ENCODE data around the gene TNNC2.

- TF ChIP-seq CTCF (conservative IDR thresholded peaks at IDR 0.05; ENCODE audit: low read depth in 2 of 2) (peak in 1 of 2 experiments; percentile 45; a peak in 2 of 4 replicates), POLR2AphosphoS5 (IDR thresholded peaks at IDR 0.05; ENCODE audit: low read depth) (no peak), EZH2phosphoT487 (IDR thresholded peaks at IDR 0.05; ENCODE audit: unreplicated experiment) (no peak), EZH2 (IDR thresholded peaks at IDR 0.05; ENCODE audit: low read depth, unreplicated experiment) (no peak), REST (IDR thresholded peaks at IDR 0.05; ENCODE audit: unreplicated experiment) (no peak), ZNF114 (CRISPR knock-in tag; IDR thresholded peaks at IDR 0.05) (no peak), NANOG (IDR thresholded peaks at IDR 0.05; ENCODE audit: borderline replicate concordance) (no peak), CREB1 (CRISPR knock-in tag; IDR thresholded peaks at IDR 0.05; ENCODE audit: low read depth) (no peak), JUNB (IDR thresholded peaks at IDR 0.05; ENCODE audit: unreplicated experiment) (no peak), ZNF331 (CRISPR knock-in tag; IDR thresholded peaks at IDR 0.05; ENCODE audit: low read depth) (no peak), ZNF462 (CRISPR knock-in tag; IDR thresholded peaks at IDR 0.05) (no peak), STAT1 (IDR thresholded peaks at IDR 0.05; ENCODE audit: unreplicated experiment) (no peak), ETS1 (IDR thresholded peaks at IDR 0.05) (no peak)
These were observed 13.6 kb upstream of the TNNC2 start for GRCh38 chr20:45840700-45841198.

Measured in GM23338 (cell line).